GM23248 (cell line): ENCODE results near the gene OR2T2. TPM values are rescaled to one million over a fixed set of nuclear protein-coding genes. Genes with fewer than 3 reads are reported as not detected.
"Not testable (repeated sequence)": the region's sequence is repeated elsewhere in the genome, so short reads cannot be mapped to it uniquely, and the experiment has no call there.

Source experiments
- DNase-seq: peaks from one replicate; pipeline ENCODE4 v3.0.0-alpha.2; 2015
- H2AFZ ChIP-seq: fragments of 200-600 bp; sonication (generic); 2 replicates; pipeline ENCODE4 v1.6.1; 2016; ENCODE audit warnings: antibody characterized with exemption
- H3F3A ChIP-seq: fragments of 200-600 bp; sonication (generic); 2 replicates; pipeline ENCODE4 v1.6.1; 2016; ENCODE audit warnings: mild to moderate bottlenecking, antibody characterized with exemption, mixed run types; ENCODE audit not compliant: insufficient read depth
- H3K27ac ChIP-seq: fragments of 200-600 bp; sonication (generic); 2 replicates; pipeline ENCODE4 v1.5.1; 2016; ENCODE audit warnings: mild to moderate bottlenecking
- H3K27me3 ChIP-seq: fragments of 200-600 bp; sonication (generic); replicated peaks from 2 replicates; pipeline ENCODE4 v1.6.1; 2016; ENCODE audit warnings: mild to moderate bottlenecking; ENCODE audit not compliant: insufficient read depth
- H3K36me3 ChIP-seq: fragments of 200-600 bp; sonication (generic); 2 replicates; pipeline ENCODE4 v1.6.1; 2016; ENCODE audit warnings: low read depth, mild to moderate bottlenecking
- H3K4me1 ChIP-seq: fragments of 200-600 bp; sonication (generic); 2 replicates; pipeline ENCODE4 v1.6.1; 2016; ENCODE audit warnings: mild to moderate bottlenecking; ENCODE audit not compliant: insufficient read depth
- H3K4me2 ChIP-seq: fragments of 200-600 bp; sonication (generic); one replicate; pipeline ENCODE4 v1.6.1; 2016; ENCODE audit warnings: mild to moderate bottlenecking; ENCODE audit not compliant: unreplicated experiment
- H3K4me3 ChIP-seq: fragments of 200-600 bp; sonication (generic); 2 replicates; pipeline ENCODE4 v1.5.1; 2016; ENCODE audit warnings: mild to moderate bottlenecking
- H3K79me2 ChIP-seq: fragments of 200-600 bp; sonication (generic); 2 replicates; pipeline ENCODE4 v1.6.1; 2016; ENCODE audit warnings: mild to moderate bottlenecking; ENCODE audit not compliant: insufficient read depth
- H3K9ac ChIP-seq: fragments of 200-600 bp; sonication (generic); 2 replicates; pipeline ENCODE4 v1.6.1; 2016; ENCODE audit warnings: mild to moderate bottlenecking
- H3K9me2 ChIP-seq: fragments of 200-600 bp; sonication (generic); 2 replicates; pipeline ENCODE4 v1.6.1; 2016; ENCODE audit warnings: mixed run types, mild to moderate bottlenecking, moderate library complexity; ENCODE audit not compliant: insufficient read depth
- H3K9me3 ChIP-seq: fragments of 200-600 bp; sonication (generic); one replicate; pipeline ENCODE4 v1.6.1; 2017; ENCODE audit warnings: low read depth
- H4K20me1 ChIP-seq: fragments of 200-600 bp; sonication (generic); 2 replicates; pipeline ENCODE4 v1.6.0; 2016; ENCODE audit not compliant: insufficient read depth
- EZH2 ChIP-seq: fragments of 200-600 bp; sonication (generic); IDR thresholded peaks from 2 replicates; pipeline ENCODE4 v1.6.1; 2018; ENCODE audit warnings: antibody characterized with exemption, mild to moderate bottlenecking; ENCODE audit not compliant: insufficient read depth, poor library complexity, severe bottlenecking
- EZH2phosphoT487 ChIP-seq: fragments of 200-600 bp; sonication (generic); IDR thresholded peaks from 2 replicates; pipeline ENCODE4 v1.6.1; 2018; ENCODE audit warnings: antibody characterized with exemption, moderate library complexity, mild to moderate bottlenecking, low read depth; ENCODE audit not compliant: insufficient read depth
- WGBS, 2 experiments: methylation state at CpG; one replicate each; pipeline ENCODE4 v1.1.6; 2015 to 2017; ENCODE audit warnings: low lambda C conversion rate in 2 of 2, low coverage in 1 of 2; ENCODE audit errors: missing lambda C conversion rate in 2 of 2; 5-methylcytosine and 5-hydroxymethylcytosine counted together
- in situ Hi-C: fragments of 300-500 bp; cut with MboI; formaldehyde crosslinking; loops from 2 replicates; pipeline ENCODE4 v1.15.0; 2020
- polyA plus RNA-seq: library from polyadenylated mRNA; unstranded; fragments of >200 nt; fragmentation: Nextera tagmentation; extraction: Ambion mirVana; gene quantifications from 2 replicates; pipeline ENCODE4 v1.2.1, GENCODE V29; 2016
- total RNA-seq: library from RNA; depleted of rRNA; stranded (reverse); fragments of >200 nt; shearing (Covaris generic); gene quantifications from 2 replicates; pipeline ENCODE4 v1.2.3, GENCODE V29; 2014

Gene OR2T2
- total and polyA plus RNA-seq, 2 experiments from 2014 or later: not detected

- no peaks in the 10 kb centered on the region for H4K20me1 ChIP-seq
- no peaks in the 10 kb centered on the region for H3K4me1 ChIP-seq
- TF ChIP-seq EZH2 (no peak), EZH2phosphoT487 (no peak)
- no peaks in the 10 kb centered on the region for H3K27me3 ChIP-seq
- H3K9me3 ChIP-seq: no peaks in the 10 kb centered on the region
- no peak overlapping the region for H3K4me3 ChIP-seq
- no peak for DNase-seq
- no peaks in the 10 kb centered on the region for H3K79me2 ChIP-seq
- no peaks in the 10 kb centered on the region for H3K36me3 ChIP-seq
- no peak overlapping the region for H3K9ac ChIP-seq
- H3K9me2 ChIP-seq: no peaks in the 10 kb centered on the region
- no peak overlapping the region for H3K27ac ChIP-seq
- no peak overlapping the region for H3K4me2 ChIP-seq
- WGBS, 2 experiments: 0 to 5% methylated on average over 3 of the region's 3 CpGs
- H3F3A ChIP-seq: no peaks in the 10 kb centered on the region
- in situ Hi-C loops: no loop called here
- no peak overlapping the region for H2AFZ ChIP-seq
Measured at GRCh38 chr1:248416226-248416625, 29.2 kb upstream of the OR2T2 start.

GRCh38 chr1:248417854-248418253 lies 27.6 kb upstream of the OR2T2 start:
- no peaks in the 10 kb centered on the region for H3K79me2 ChIP-seq
- no peak overlapping the region for H3K4me2 ChIP-seq
- no peak for DNase-seq
- H3K9ac ChIP-seq: no peak overlapping the region
- no peak overlapping the region for H3K4me3 ChIP-seq
- no peak for TF ChIP-seq EZH2
- no peak for TF ChIP-seq EZH2phosphoT487
- H3K9me3 ChIP-seq: no peaks in the 10 kb centered on the region
- WGBS, 2 experiments: 8 to 20% methylated on average over 2 of the region's 2 CpGs
- H3F3A ChIP-seq: no peaks in the 10 kb centered on the region
- no peaks in the 10 kb centered on the region for H3K4me1 ChIP-seq
- H3K27ac ChIP-seq: no peak overlapping the region
- H3K27me3 ChIP-seq: no peaks in the 10 kb centered on the region
- no peaks in the 10 kb centered on the region for H4K20me1 ChIP-seq
- no peaks in the 10 kb centered on the region for H3K9me2 ChIP-seq
- H3K36me3 ChIP-seq: no peaks in the 10 kb centered on the region
- in situ Hi-C loops: no loop called here
- no peak overlapping the region for H2AFZ ChIP-seq

DNA sequence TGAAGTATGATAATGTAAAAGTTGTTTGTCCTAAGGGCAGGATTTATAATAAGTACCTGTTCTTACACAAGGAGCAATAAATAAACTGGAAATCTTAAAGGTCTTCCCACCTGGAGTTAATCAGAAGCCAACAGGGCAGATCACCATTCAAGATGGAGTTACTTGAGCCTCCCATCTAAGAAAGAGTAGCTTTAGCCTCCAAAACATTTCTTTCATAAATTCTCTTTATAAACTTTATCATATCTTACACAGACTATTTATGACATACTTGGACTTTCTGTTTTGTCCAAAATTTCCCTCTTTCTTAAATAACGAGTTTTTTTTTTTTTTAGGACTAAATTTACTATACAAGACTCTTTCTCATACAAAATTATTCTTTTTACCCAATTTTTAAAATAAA lies 24.1 kb upstream of the OR2T2 start:
- 0 to 8% methylated on average over 1 of the region's 1 CpG for WGBS, 2 experiments

GRCh38 chr1:248427526-248428191 lies 17.8 kb upstream of the OR2T2 start:
- H4K20me1 ChIP-seq, H3K4me3 ChIP-seq, H3K4me2 ChIP-seq, DNase-seq, H3K27me3 ChIP-seq, H3K79me2 ChIP-seq, H3K36me3 ChIP-seq, H2AFZ ChIP-seq, H3F3A ChIP-seq, H3K27ac ChIP-seq, H3K9ac ChIP-seq, in situ Hi-C loops, H3K9me3 ChIP-seq, H3K9me2 ChIP-seq, H3K4me1 ChIP-seq: not testable (repeated sequence)
- WGBS, 2 experiments: 6 to 10% methylated on average over 3 of the region's 3 CpGs

More for the DNA sequence above, 24.1 kb upstream of the OR2T2 start:
- no peak overlapping the region for H3K4me2 ChIP-seq
- TF ChIP-seq EZH2 (no peak), EZH2phosphoT487 (no peak)
- no peak overlapping the region for H2AFZ ChIP-seq
- in situ Hi-C loops: no loop called here
- H3K27me3 ChIP-seq: no peaks in the 10 kb centered on the region
- H4K20me1 ChIP-seq: no peaks in the 10 kb centered on the region
- no peaks in the 10 kb centered on the region for H3K79me2 ChIP-seq
- H3F3A ChIP-seq: no peaks in the 10 kb centered on the region
- H3K9me3 ChIP-seq: no peaks in the 10 kb centered on the region
- no peak overlapping the region for H3K27ac ChIP-seq
- no peak overlapping the region for H3K9ac ChIP-seq
- no peaks in the 10 kb centered on the region for H3K36me3 ChIP-seq
- H3K9me2 ChIP-seq: no peaks in the 10 kb centered on the region
- H3K4me3 ChIP-seq: no peak overlapping the region
- DNase-seq: no peak
- no peaks in the 10 kb centered on the region for H3K4me1 ChIP-seq

DNA sequence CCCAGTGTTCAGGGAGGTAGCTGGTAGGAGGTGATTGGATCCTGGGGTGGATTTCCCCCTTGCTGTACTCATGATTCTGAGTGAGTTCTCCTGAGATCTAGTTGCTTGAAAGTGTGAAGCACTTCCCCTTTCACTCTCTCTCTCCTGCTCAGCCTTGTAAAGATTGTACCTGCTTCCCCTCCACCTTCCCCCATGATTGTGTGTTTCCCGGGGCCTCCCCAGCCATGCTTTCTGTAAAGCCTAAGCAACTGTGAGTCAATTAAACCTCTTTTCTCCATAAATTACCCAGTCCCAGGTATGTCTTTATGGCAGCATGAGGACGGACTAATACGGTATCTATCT lies 17.3 kb upstream of the OR2T2 start:
- DNase-seq, H3K27me3 ChIP-seq, H3K79me2 ChIP-seq, H3K9me3 ChIP-seq, H3K36me3 ChIP-seq, H3K27ac ChIP-seq, H3F3A ChIP-seq, in situ Hi-C loops, H3K4me3 ChIP-seq, H3K9ac ChIP-seq, H3K9me2 ChIP-seq, H4K20me1 ChIP-seq, H3K4me2 ChIP-seq, H2AFZ ChIP-seq, H3K4me1 ChIP-seq: not testable (repeated sequence)
- WGBS, 2 experiments: 20 to 37% methylated on average over 3 of the region's 3 CpGs

GRCh38 chr1:248431683-248432082 lies 13.8 kb upstream of the OR2T2 start:
- H3K4me1 ChIP-seq, H3F3A ChIP-seq, H3K36me3 ChIP-seq, in situ Hi-C loops, H3K27ac ChIP-seq, H3K4me2 ChIP-seq, H3K9me3 ChIP-seq, H3K27me3 ChIP-seq, H3K4me3 ChIP-seq, H4K20me1 ChIP-seq, H3K9ac ChIP-seq, DNase-seq, H3K79me2 ChIP-seq, H2AFZ ChIP-seq, H3K9me2 ChIP-seq: not testable (repeated sequence)
- WGBS, 2 experiments: 21 to 22% methylated on average over 10 to 11 of the region's 11 CpGs

GRCh38 chr1:248432201-248432600 lies 13.2 kb upstream of the OR2T2 start:
- H3K79me2 ChIP-seq, in situ Hi-C loops, H4K20me1 ChIP-seq, H3K9me3 ChIP-seq, H2AFZ ChIP-seq, H3K9me2 ChIP-seq, DNase-seq, H3K27me3 ChIP-seq, H3K4me3 ChIP-seq, H3K4me1 ChIP-seq, H3F3A ChIP-seq, H3K36me3 ChIP-seq, H3K9ac ChIP-seq, H3K27ac ChIP-seq, H3K4me2 ChIP-seq: not testable (repeated sequence)
- 3 to 5% methylated on average over 4 of the region's 4 CpGs for WGBS, 2 experiments
